GM23248 (cell line): ENCODE results near the gene LRFN2. TPM values are rescaled to one million over a fixed set of nuclear protein-coding genes. Genes with fewer than 3 reads are reported as not detected.

ENCODE experiments used
- DNase-seq: peaks from one replicate; pipeline ENCODE4 v3.0.0-alpha.2; 2015
- H2AFZ ChIP-seq: fragments of 200-600 bp; sonication (generic); 2 replicates; pipeline ENCODE4 v1.6.1; 2016; ENCODE audit warnings: antibody characterized with exemption
- H3F3A ChIP-seq: fragments of 200-600 bp; sonication (generic); 2 replicates; pipeline ENCODE4 v1.6.1; 2016; ENCODE audit warnings: mild to moderate bottlenecking, antibody characterized with exemption, mixed run types; ENCODE audit not compliant: insufficient read depth
- H3K27ac ChIP-seq: fragments of 200-600 bp; sonication (generic); 2 replicates; pipeline ENCODE4 v1.5.1; 2016; ENCODE audit warnings: mild to moderate bottlenecking
- H3K27me3 ChIP-seq: fragments of 200-600 bp; sonication (generic); replicated peaks from 2 replicates; pipeline ENCODE4 v1.6.1; 2016; ENCODE audit warnings: mild to moderate bottlenecking; ENCODE audit not compliant: insufficient read depth
- H3K36me3 ChIP-seq: fragments of 200-600 bp; sonication (generic); 2 replicates; pipeline ENCODE4 v1.6.1; 2016; ENCODE audit warnings: low read depth, mild to moderate bottlenecking
- H3K4me1 ChIP-seq: fragments of 200-600 bp; sonication (generic); 2 replicates; pipeline ENCODE4 v1.6.1; 2016; ENCODE audit warnings: mild to moderate bottlenecking; ENCODE audit not compliant: insufficient read depth
- H3K4me2 ChIP-seq: fragments of 200-600 bp; sonication (generic); one replicate; pipeline ENCODE4 v1.6.1; 2016; ENCODE audit warnings: mild to moderate bottlenecking; ENCODE audit not compliant: unreplicated experiment
- H3K4me3 ChIP-seq: fragments of 200-600 bp; sonication (generic); 2 replicates; pipeline ENCODE4 v1.5.1; 2016; ENCODE audit warnings: mild to moderate bottlenecking
- H3K79me2 ChIP-seq: fragments of 200-600 bp; sonication (generic); 2 replicates; pipeline ENCODE4 v1.6.1; 2016; ENCODE audit warnings: mild to moderate bottlenecking; ENCODE audit not compliant: insufficient read depth
- H3K9ac ChIP-seq: fragments of 200-600 bp; sonication (generic); 2 replicates; pipeline ENCODE4 v1.6.1; 2016; ENCODE audit warnings: mild to moderate bottlenecking
- H3K9me2 ChIP-seq: fragments of 200-600 bp; sonication (generic); 2 replicates; pipeline ENCODE4 v1.6.1; 2016; ENCODE audit warnings: mixed run types, mild to moderate bottlenecking, moderate library complexity; ENCODE audit not compliant: insufficient read depth
- H3K9me3 ChIP-seq: fragments of 200-600 bp; sonication (generic); one replicate; pipeline ENCODE4 v1.6.1; 2017; ENCODE audit warnings: low read depth
- H4K20me1 ChIP-seq: fragments of 200-600 bp; sonication (generic); 2 replicates; pipeline ENCODE4 v1.6.0; 2016; ENCODE audit not compliant: insufficient read depth
- EZH2 ChIP-seq: fragments of 200-600 bp; sonication (generic); IDR thresholded peaks from 2 replicates; pipeline ENCODE4 v1.6.1; 2018; ENCODE audit warnings: antibody characterized with exemption, mild to moderate bottlenecking; ENCODE audit not compliant: insufficient read depth, poor library complexity, severe bottlenecking
- EZH2phosphoT487 ChIP-seq: fragments of 200-600 bp; sonication (generic); IDR thresholded peaks from 2 replicates; pipeline ENCODE4 v1.6.1; 2018; ENCODE audit warnings: antibody characterized with exemption, moderate library complexity, mild to moderate bottlenecking, low read depth; ENCODE audit not compliant: insufficient read depth
- WGBS, 2 experiments: methylation state at CpG; one replicate each; pipeline ENCODE4 v1.1.6; 2015 to 2017; ENCODE audit warnings: low lambda C conversion rate in 2 of 2, low coverage in 1 of 2; ENCODE audit errors: missing lambda C conversion rate in 2 of 2; 5-methylcytosine and 5-hydroxymethylcytosine counted together
- in situ Hi-C: fragments of 300-500 bp; cut with MboI; formaldehyde crosslinking; loops from 2 replicates; pipeline ENCODE4 v1.15.0; 2020
- polyA plus RNA-seq: library from polyadenylated mRNA; unstranded; fragments of >200 nt; fragmentation: Nextera tagmentation; extraction: Ambion mirVana; gene quantifications from 2 replicates; pipeline ENCODE4 v1.2.1, GENCODE V29; 2016
- total RNA-seq: library from RNA; depleted of rRNA; stranded (reverse); fragments of >200 nt; shearing (Covaris generic); gene quantifications from 2 replicates; pipeline ENCODE4 v1.2.3, GENCODE V29; 2014

Gene LRFN2
- total and polyA plus RNA-seq, 2 experiments from 2014 or later = not detected

DNA sequence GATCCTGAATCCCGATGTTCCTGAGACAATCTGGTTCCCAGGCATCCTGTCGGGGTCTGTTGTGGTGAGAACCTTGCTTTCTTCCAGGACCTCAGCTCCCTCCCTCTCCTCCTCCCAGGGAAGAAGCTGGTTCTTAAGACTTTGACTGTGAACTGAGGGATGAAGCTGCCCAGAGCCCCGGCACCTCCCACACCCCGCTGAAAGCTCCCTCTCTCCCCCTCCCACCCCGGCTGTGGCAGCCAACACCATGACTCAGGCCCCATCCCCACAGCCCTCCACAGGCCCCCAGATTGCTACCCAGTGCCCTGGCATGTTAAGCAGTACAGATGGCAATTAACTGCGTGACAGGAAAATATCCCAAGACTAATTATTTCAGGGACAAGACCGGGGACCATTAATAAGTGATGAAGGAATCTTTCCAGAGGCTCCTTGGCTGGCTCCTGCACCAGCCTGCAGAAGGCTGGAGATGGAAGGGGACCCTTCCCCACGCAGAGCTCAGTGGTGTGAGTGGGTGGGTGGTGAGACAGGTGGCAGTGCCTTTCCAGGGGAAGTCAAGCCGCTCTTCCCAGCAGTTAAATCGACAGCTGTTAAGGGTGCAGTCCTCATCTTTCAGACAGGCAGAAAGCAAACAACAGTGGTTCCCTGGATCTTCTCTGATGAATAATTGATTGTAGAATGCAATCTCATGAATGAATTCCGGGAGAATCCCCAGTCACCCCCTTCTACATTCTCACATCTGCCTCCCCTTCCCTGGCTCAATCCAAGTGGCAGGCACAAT lies 237.9 kb downstream of the LRFN2 start:
- H3K36me3 ChIP-seq = no peaks in the 10 kb centered on the region
- DNase-seq = no peak
- no peaks in the 10 kb centered on the region for H3K79me2 ChIP-seq
- no peak for TF ChIP-seq EZH2
- TF ChIP-seq EZH2phosphoT487 = no peak
- no peak overlapping the region for H3K4me2 ChIP-seq
- H3K27ac ChIP-seq = no peak overlapping the region
- in situ Hi-C loops = no loop called here
- H3K9me2 ChIP-seq = no peaks in the 10 kb centered on the region
- H4K20me1 ChIP-seq = no peaks in the 10 kb centered on the region
- 4 to 6% methylated on average over 9 to 11 of the region's 11 CpGs for whole genome bisulfite sequencing, 2 experiments
- no peaks in the 10 kb centered on the region for H3K27me3 ChIP-seq
- no peak overlapping the region for H3K4me3 ChIP-seq
- no peaks in the 10 kb centered on the region for H3K4me1 ChIP-seq
- no peak overlapping the region for H2AFZ ChIP-seq
- H3F3A ChIP-seq = no peaks in the 10 kb centered on the region
- no peaks in the 10 kb centered on the region for H3K9me3 ChIP-seq
- no peak overlapping the region for H3K9ac ChIP-seq

DNA sequence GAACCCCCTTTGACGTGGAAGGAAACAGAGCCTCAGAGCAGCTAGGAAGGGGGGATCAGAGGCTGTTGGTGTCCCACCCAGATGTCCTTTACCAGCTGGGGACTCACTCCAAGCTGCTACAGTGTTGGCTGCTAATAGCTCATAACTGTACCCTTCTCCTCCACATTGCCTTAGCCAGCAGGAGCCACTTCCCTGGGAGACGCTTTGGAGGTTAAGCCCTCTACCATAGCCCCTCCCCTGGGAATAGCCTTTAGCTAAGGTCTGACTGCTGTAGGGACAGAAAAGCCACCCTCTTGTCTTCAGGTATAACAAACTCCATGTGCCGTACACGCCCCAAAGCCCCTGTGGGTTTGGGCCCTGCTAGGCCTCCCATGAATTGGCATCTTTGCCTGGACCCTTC lies 238.6 kb downstream of the LRFN2 start:
- WGBS, 2 experiments = 68 to 74% methylated on average over 4 of the region's 4 CpGs

GRCh38 chr6:40347571-40348011 lies 239.6 kb downstream of the LRFN2 start:
- Histone ChIP-seq H3K4me1 (no peaks in the 10 kb centered on the region), H4K20me1 (no peaks in the 10 kb centered on the region), H3K27me3 (no peaks in the 10 kb centered on the region), H3K79me2 (no peaks in the 10 kb centered on the region), H3K9me2 (no peaks in the 10 kb centered on the region), H3F3A (no peaks in the 10 kb centered on the region), H3K9me3 (no peaks in the 10 kb centered on the region), H3K9ac (no peak overlapping the region), H3K4me3 (no peak overlapping the region), H3K36me3 (no peaks in the 10 kb centered on the region), H3K4me2 (no peak overlapping the region), H2AFZ (no peak overlapping the region), H3K27ac (no peak overlapping the region)
- in situ Hi-C loops = no loop called here
- TF ChIP-seq EZH2phosphoT487 = no peak
- no peak for TF ChIP-seq EZH2
- no peak for DNase-seq
- WGBS, 2 experiments = 38 to 40% methylated on average over 4 to 5 of the region's 5 CpGs

More for the DNA sequence above, 238.6 kb downstream of the LRFN2 start:
- H4K20me1 ChIP-seq = no peaks in the 10 kb centered on the region
- TF ChIP-seq EZH2phosphoT487 (no peak), EZH2 (no peak)
- no peaks in the 10 kb centered on the region for H3K27me3 ChIP-seq
- no peaks in the 10 kb centered on the region for H3K79me2 ChIP-seq
- no peaks in the 10 kb centered on the region for H3F3A ChIP-seq
- in situ Hi-C loops = no loop called here
- H3K36me3 ChIP-seq = no peaks in the 10 kb centered on the region
- no peak overlapping the region for H3K27ac ChIP-seq
- H3K4me2 ChIP-seq = no peak overlapping the region
- no peak for DNase-seq
- H3K9ac ChIP-seq = no peak overlapping the region
- H3K4me1 ChIP-seq = no peaks in the 10 kb centered on the region
- H2AFZ ChIP-seq = no peak overlapping the region
- no peaks in the 10 kb centered on the region for H3K9me2 ChIP-seq
- H3K9me3 ChIP-seq = no peaks in the 10 kb centered on the region
- H3K4me3 ChIP-seq = no peak overlapping the region

DNA sequence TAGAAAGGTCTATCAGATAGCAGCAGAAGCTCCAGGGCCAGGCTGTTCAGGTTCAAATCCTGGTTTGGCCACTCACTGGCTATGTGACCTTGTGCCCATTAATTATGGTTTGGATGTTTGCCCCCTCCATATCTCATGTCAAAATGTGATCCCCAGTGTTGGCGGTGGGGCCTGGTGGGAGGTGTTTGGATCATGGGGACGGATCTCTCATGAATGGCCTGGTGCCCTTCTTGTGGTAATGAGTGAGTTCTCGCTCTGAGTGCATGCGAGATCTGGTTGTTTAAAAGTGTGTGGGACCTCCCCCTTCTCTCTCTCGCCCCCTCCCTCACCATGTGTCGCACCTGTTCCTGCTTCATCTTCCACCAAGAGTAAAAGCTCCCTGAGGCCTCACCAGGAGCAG lies 240.9 kb downstream of the LRFN2 start:
- Histone ChIP-seq H3K4me3 (no peak overlapping the region), H3K9me2 (no peaks in the 10 kb centered on the region), H2AFZ (no peak overlapping the region), H4K20me1 (no peaks in the 10 kb centered on the region), H3K36me3 (no peaks in the 10 kb centered on the region), H3K9ac (no peak overlapping the region), H3F3A (no peaks in the 10 kb centered on the region), H3K27me3 (no peaks in the 10 kb centered on the region), H3K4me1 (no peaks in the 10 kb centered on the region), H3K4me2 (no peak overlapping the region), H3K27ac (no peak overlapping the region), H3K9me3 (no peaks in the 10 kb centered on the region), H3K79me2 (no peaks in the 10 kb centered on the region)
- 67 to 71% methylated on average over 6 of the region's 6 CpGs for WGBS, 2 experiments
- no peak for DNase-seq
- in situ Hi-C loops = no loop called here
- TF ChIP-seq EZH2 = no peak
- no peak for TF ChIP-seq EZH2phosphoT487
